ENCODE measurements around the gene NPHP3. TPM values are rescaled to one million over a fixed set of nuclear protein-coding genes. Genes with fewer than 3 reads are reported as not detected.
"Not testable (repeated sequence)": the region's sequence is repeated elsewhere in the genome, so short reads cannot be mapped to it uniquely, and the experiment has no call there.

The NPHP3 gene
- 49.1 TPM for total RNA-seq

- peak; percentile 98 to 99 for DNase-seq (ENCODE audit: extremely low spot score in 2 of 2)
- Histone ChIP-seq H3K4me1 (peaks cover 34% of the 10 kb centered on the region), H3K27ac (peak within 1 kb of the TSS; percentile 97), H3K9me3 (no peaks in the 10 kb centered on the region), H3K27me3 (no peaks in the 10 kb centered on the region), H3K36me3 (no peaks in the 10 kb centered on the region), H3K4me3 (peak within 1 kb of the TSS; percentile 91 to 96)
- intact Hi-C loops (cut with DNase I) = loop anchor here (5.0 kb wide), 1 partner anchor 850 kb away; the partner anchor contains the start of gene CDV3
- TF ChIP-seq CTCF (IDR thresholded peaks at IDR 0.05) = peak in 1 of 3 experiments; percentile 2
- TF ChIP-seq POLR2A (IDR thresholded peaks at IDR 0.05) = peak in 1 of 2 donors; percentile 91
- TF ChIP-seq POLR2AphosphoS5 (IDR thresholded peaks at IDR 0.05; ENCODE audit: insufficient read depth in 1 of 2, low read depth in 1 of 2) = peak in 1 of 2 donors; percentile 82
These were observed at the start of gene NPHP3 for GRCh38 chr3:132722165-132723023. Gene NPHP3, minus strand, starts transcription at chr3:132722409. Its CDS starts 54 bp downstream, at chr3:132722355.

- Histone ChIP-seq H3K27ac (no peak overlapping the region), H3K27me3 (no peaks in the 10 kb centered on the region), H3K4me1 (no peaks in the 10 kb centered on the region), H3K9me3 (no peaks in the 10 kb centered on the region), H3K36me3 (no peaks in the 10 kb centered on the region), H3K4me3 (no peak overlapping the region)
- no peak for DNase-seq (ENCODE audit: extremely low spot score in 2 of 2)
- TF ChIP-seq POLR2A (IDR thresholded peaks at IDR 0.05) (no peak), POLR2AphosphoS5 (IDR thresholded peaks at IDR 0.05; ENCODE audit: insufficient read depth in 1 of 2, low read depth in 1 of 2) (no peak), CTCF (IDR thresholded peaks at IDR 0.05) (no peak)
- intact Hi-C loops (cut with DNase I) = no loop called here
These were observed 36.5 kb upstream of the NPHP3 start for GRCh38 chr3:132758740-132759139.

- Histone ChIP-seq H3K27me3 (no peaks in the 10 kb centered on the region), H3K27ac (no peak overlapping the region), H3K4me3 (no peak overlapping the region), H3K9me3 (no peaks in the 10 kb centered on the region), H3K36me3 (no peaks in the 10 kb centered on the region), H3K4me1 (no peaks in the 10 kb centered on the region)
- DNase-seq (ENCODE audit: extremely low spot score in 2 of 2) = no peak
- no peak for TF ChIP-seq POLR2AphosphoS5 (IDR thresholded peaks at IDR 0.05; ENCODE audit: insufficient read depth in 1 of 2, low read depth in 1 of 2)
- no peak for TF ChIP-seq POLR2A (IDR thresholded peaks at IDR 0.05)
- TF ChIP-seq CTCF (IDR thresholded peaks at IDR 0.05) = no peak
- intact Hi-C loops (cut with DNase I) = no loop called here
These were observed 34.0 kb upstream of the NPHP3 start for GRCh38 chr3:132756108-132756650.

- Histone ChIP-seq H3K27me3 (no peaks in the 10 kb centered on the region), H3K4me3 (no peak overlapping the region), H3K27ac (no peak overlapping the region), H3K9me3 (no peaks in the 10 kb centered on the region), H3K4me1 (no peaks in the 10 kb centered on the region), H3K36me3 (no peaks in the 10 kb centered on the region)
- TF ChIP-seq POLR2A (IDR thresholded peaks at IDR 0.05) = no peak
- TF ChIP-seq CTCF (IDR thresholded peaks at IDR 0.05) = no peak
- no peak for TF ChIP-seq POLR2AphosphoS5 (IDR thresholded peaks at IDR 0.05; ENCODE audit: insufficient read depth in 1 of 2, low read depth in 1 of 2)
- no peak for DNase-seq (ENCODE audit: extremely low spot score in 2 of 2)
- intact Hi-C loops (cut with DNase I) = no loop called here
These were observed 31.7 kb upstream of the NPHP3 start for GRCh38 chr3:132753946-132754345.

- no peaks in the 10 kb centered on the region for H3K27me3 ChIP-seq
- no peaks in the 10 kb centered on the region for H3K36me3 ChIP-seq
- no peak overlapping the region for H3K27ac ChIP-seq
- no peaks in the 10 kb centered on the region for H3K9me3 ChIP-seq
- no peak overlapping the region for H3K4me3 ChIP-seq
- TF ChIP-seq POLR2AphosphoS5 (IDR thresholded peaks at IDR 0.05; ENCODE audit: insufficient read depth in 1 of 2, low read depth in 1 of 2) (no peak), CTCF (IDR thresholded peaks at IDR 0.05) (no peak), POLR2A (IDR thresholded peaks at IDR 0.05) (no peak)
- no peaks in the 10 kb centered on the region for H3K4me1 ChIP-seq
- no peak for DNase-seq (ENCODE audit: extremely low spot score in 2 of 2)
- intact Hi-C loops (cut with DNase I) = no loop called here
These were observed 27.6 kb upstream of the NPHP3 start for GRCh38 chr3:132749786-132750185.

- intact Hi-C loops (cut with DNase I); H3K4me3 ChIP-seq; H3K27ac ChIP-seq; H3K4me1 ChIP-seq; H3K36me3 ChIP-seq; H3K27me3 ChIP-seq; H3K9me3 ChIP-seq; DNase-seq (ENCODE audit: extremely low spot score in 2 of 2): not testable (repeated sequence)
These were observed 24.5 kb upstream of the NPHP3 start for GRCh38 chr3:132746720-132747119.

Measured in vagina (tissue), 2 donors.